Measurements from ENCODE around the gene NENF.

The NENF gene

GRCh38 chr1:212482637-212483441 lies 50.1 kb downstream of the NENF start:
- no peak for DNase-seq

- no peak for DNase-seq
Measured at GRCh38 chr1:212484701-212485570, 52.2 kb downstream of the NENF start.

GRCh38 chr1:212485571-212485912 lies 52.8 kb downstream of the NENF start:
- no peak for DNase-seq

- peak; percentile 56 for DNase-seq
Measured at GRCh38 chr1:212485913-212486618, 53.3 kb downstream of the NENF start.

- DNase-seq = no peak
Measured at GRCh38 chr1:212486619-212486975, 53.9 kb downstream of the NENF start.

GRCh38 chr1:212487286-212487685 lies 54.6 kb downstream of the NENF start:
- DNase-seq = no peak

DNA sequence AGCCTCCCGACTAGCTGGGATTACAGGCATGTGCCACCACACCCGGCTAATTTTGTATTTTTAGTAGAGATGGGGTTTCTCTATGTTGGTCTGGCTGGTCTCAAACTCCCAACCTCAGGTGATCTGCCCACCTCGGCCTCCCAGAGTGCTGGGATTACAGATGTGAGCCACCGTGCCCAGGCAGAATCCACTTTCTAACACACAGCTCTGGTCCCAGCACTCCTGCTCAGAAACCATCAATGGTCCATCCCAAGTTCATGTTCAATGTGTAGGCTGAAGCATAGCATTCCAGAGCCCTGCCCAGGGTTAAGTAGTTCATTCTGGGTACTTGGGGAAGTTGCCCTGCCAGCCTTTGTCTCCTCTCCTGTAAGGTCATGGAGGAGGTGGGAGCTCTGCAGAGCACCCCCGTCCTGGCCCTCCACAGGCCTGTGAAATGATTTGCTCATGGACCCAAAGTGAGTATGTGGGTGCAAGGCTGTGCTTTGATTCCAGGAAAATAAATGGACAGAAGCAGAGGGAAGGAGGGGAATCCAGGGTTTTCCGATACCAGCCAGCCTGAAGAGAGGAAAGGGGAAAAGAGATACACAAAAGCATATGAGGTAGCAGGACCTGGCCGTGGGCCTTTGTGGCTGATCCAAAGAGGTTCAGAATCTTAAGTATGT lies 55.2 kb downstream of the NENF start:
- DNase-seq = no peak

DNA sequence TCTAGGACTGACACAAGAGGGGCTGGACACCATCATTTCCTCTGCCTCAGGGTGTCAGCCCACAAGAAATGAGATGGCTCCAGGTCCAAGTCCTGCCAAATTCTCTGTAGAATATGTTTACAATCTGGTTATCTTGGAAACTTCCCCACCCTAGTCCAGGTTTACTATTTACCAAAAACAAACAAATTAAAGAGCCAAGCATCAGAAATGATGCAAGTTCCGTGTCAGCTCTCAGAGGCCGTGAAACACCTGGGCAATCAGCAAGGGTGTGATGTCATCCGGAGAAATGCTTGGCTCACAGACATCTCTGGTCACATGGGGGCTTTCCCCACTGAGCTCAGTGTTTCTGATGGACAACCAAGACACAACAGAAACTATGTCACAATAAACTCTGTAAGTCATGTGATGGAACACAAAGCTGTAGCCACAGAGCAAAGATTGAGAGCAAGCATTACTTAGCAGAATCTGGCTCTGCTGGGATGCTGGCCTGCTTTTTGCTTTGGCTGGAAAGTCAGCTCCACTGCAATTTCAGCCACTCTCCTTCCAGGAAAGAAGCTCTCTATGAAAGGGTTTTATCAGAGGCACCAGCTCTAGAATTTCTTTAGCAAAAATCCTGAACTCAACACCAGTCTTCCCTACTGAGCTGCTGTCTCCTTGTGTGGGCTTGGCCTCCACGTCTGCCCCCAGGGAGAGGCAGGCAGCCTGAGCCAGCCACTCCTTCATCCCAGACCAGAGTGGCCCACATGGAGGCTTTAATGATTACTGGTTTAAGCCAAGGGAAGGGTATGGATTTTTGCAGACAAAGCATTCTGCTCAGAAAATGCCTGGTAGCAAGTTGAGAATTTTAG lies 55.9 kb downstream of the NENF start:
- peak; percentile 58 for DNase-seq

- DNase-seq = no peak
Measured at GRCh38 chr1:212489284-212489859, 56.7 kb downstream of the NENF start.

- DNase-seq = no peak
Measured at GRCh38 chr1:212490276-212490675, 57.6 kb downstream of the NENF start.

- no peak for DNase-seq
Measured at GRCh38 chr1:212491454-212491853, 58.7 kb downstream of the NENF start.
